ENCODE results near the gene RNF208. TPM values are rescaled to one million over a fixed set of nuclear protein-coding genes. Genes with fewer than 3 reads are reported as not detected.

The RNF208 gene
- polyA plus RNA-seq, 3 donors = 1.5 TPM; not detected in 2

GRCh38 chr9:137179761-137180160 is 42.3 kb downstream of the RNF208 start:
- intact Hi-C loops (cut with micrococcal nuclease) = loop anchor here in 1 of 2 donors (5.0 kb wide), 1 partner anchor 62 kb away; no protein-coding TSS in a partner anchor
- Histone ChIP-seq H2AFZ (ENCODE audit: insufficient read depth, low read depth, low read length, poor library complexity, severe bottlenecking) (no peak overlapping the region), H3K4me2 (replicated peaks; ENCODE audit: extremely low read depth, low read length, poor library complexity, severe bottlenecking) (no peak overlapping the region), H4K20me1 (ENCODE audit: insufficient read depth, low read length) (no peaks in the 10 kb centered on the region), H3K4me3 (replicated peaks in 1 of 3; ENCODE audit: low read depth in 2 of 3, low read length in 3 of 3) (no peak overlapping the region), H3K9me3 (replicated peaks in 1 of 2; ENCODE audit: control insufficient read depth in 1 of 2, insufficient read depth in 1 of 2, low read length in 2 of 2) (no peaks in the 10 kb centered on the region), H3K79me2 (ENCODE audit: insufficient read depth, low read length) (no peaks in the 10 kb centered on the region), H3K9ac (ENCODE audit: insufficient read depth, low read length, poor library complexity, severe bottlenecking) (no peak overlapping the region), H3K27ac (ENCODE audit: low read depth in 1 of 2, low read length in 2 of 2) (no peak overlapping the region), H3K36me3 (replicated peaks in 1 of 2; ENCODE audit: control insufficient read depth in 1 of 2, insufficient read depth in 2 of 2, low read length in 2 of 2) (peaks cover 71 to 76% of the 10 kb centered on the region in 2 donors), H3K4me1 (ENCODE audit: control insufficient read depth in 1 of 2, insufficient read depth in 2 of 2, low read length in 2 of 2) (no peaks in the 10 kb centered on the region), H3K27me3 (ENCODE audit: control insufficient read depth in 2 of 2, insufficient read depth in 2 of 2, low read length in 2 of 2) (peaks cover 0 to 4% of the 10 kb centered on the region in 2 donors)
- peaks cover 54 to 70% of the 10 kb centered on the region in 2 donors for H3K36me3 Mint-ChIP-seq
- 98% methylated on average over 12 of the region's 17 CpGs for WGBS (ENCODE audit: insufficient coverage)
- no peak overlapping the region for H3K4me3 Mint-ChIP-seq
- no peak for TF ChIP-seq CTCF (IDR thresholded peaks at IDR 0.05)
- H3K27me3 Mint-ChIP-seq (ENCODE audit: low read depth in 3 of 3) = peaks cover 1 to 7% (median 4%) of the 10 kb centered on the region in 3 donors
- H3K27ac Mint-ChIP-seq = no peak overlapping the region
- DNase-seq = no peak
- H3K4me1 Mint-ChIP-seq = no peaks in the 10 kb centered on the region
- H3K9me3 Mint-ChIP-seq = no peaks in the 10 kb centered on the region

- no peak overlapping the region for H3K4me3 Mint-ChIP-seq
- Histone ChIP-seq H3K79me2 (ENCODE audit: insufficient read depth, low read length) (no peaks in the 10 kb centered on the region), H3K4me2 (replicated peaks; ENCODE audit: extremely low read depth, low read length, poor library complexity, severe bottlenecking) (no peak overlapping the region), H2AFZ (ENCODE audit: insufficient read depth, low read depth, low read length, poor library complexity, severe bottlenecking) (no peak overlapping the region), H4K20me1 (ENCODE audit: insufficient read depth, low read length) (no peaks in the 10 kb centered on the region), H3K36me3 (replicated peaks in 1 of 2; ENCODE audit: control insufficient read depth in 1 of 2, insufficient read depth in 2 of 2, low read length in 2 of 2) (peaks cover 65 to 69% of the 10 kb centered on the region in 2 donors), H3K27me3 (ENCODE audit: control insufficient read depth in 2 of 2, insufficient read depth in 2 of 2, low read length in 2 of 2) (peaks cover 0 to 4% of the 10 kb centered on the region in 2 donors), H3K27ac (ENCODE audit: low read depth in 1 of 2, low read length in 2 of 2) (no peak overlapping the region), H3K9ac (ENCODE audit: insufficient read depth, low read length, poor library complexity, severe bottlenecking) (no peak overlapping the region), H3K4me3 (replicated peaks in 1 of 3; ENCODE audit: low read depth in 2 of 3, low read length in 3 of 3) (no peak overlapping the region), H3K4me1 (ENCODE audit: control insufficient read depth in 1 of 2, insufficient read depth in 2 of 2, low read length in 2 of 2) (no peaks in the 10 kb centered on the region), H3K9me3 (replicated peaks in 1 of 2; ENCODE audit: control insufficient read depth in 1 of 2, insufficient read depth in 1 of 2, low read length in 2 of 2) (no peaks in the 10 kb centered on the region)
- peaks cover 1 to 8% (median 8%) of the 10 kb centered on the region in 3 donors for H3K27me3 Mint-ChIP-seq (ENCODE audit: low read depth in 3 of 3)
- no peak for TF ChIP-seq CTCF (IDR thresholded peaks at IDR 0.05)
- intact Hi-C loops (cut with micrococcal nuclease) = no loop called here
- no peak for DNase-seq
- H3K4me1 Mint-ChIP-seq = no peaks in the 10 kb centered on the region
- peaks cover 48 to 63% of the 10 kb centered on the region in 2 donors for H3K36me3 Mint-ChIP-seq
- peak overlapping the region in 3 of 7 donors; percentile 24 to 53 (median 44) for H3K27ac Mint-ChIP-seq
- 95% methylated on average over 14 of the region's 19 CpGs for WGBS (ENCODE audit: insufficient coverage)
- no peaks in the 10 kb centered on the region for H3K9me3 Mint-ChIP-seq
Observed at GRCh38 chr9:137178939-137179630, 43.0 kb downstream of the RNF208 start.
